GM11168 (cell line): ENCODE data around the gene EXOSC6.
"Not testable (repeated sequence)": the region's sequence is repeated elsewhere in the genome, so short reads cannot be mapped to it uniquely, and the experiment has no call there.

ENCODE experiments used
- in situ Hi-C: fragments of 300-500 bp; cut with MboI; formaldehyde crosslinking; loops from one replicate; pipeline ENCODE4 v1.12.0; 2022; ENCODE audit warnings: low sequenced_read_pairs; ENCODE audit not compliant: unreplicated experiment

The EXOSC6 gene

DNA sequence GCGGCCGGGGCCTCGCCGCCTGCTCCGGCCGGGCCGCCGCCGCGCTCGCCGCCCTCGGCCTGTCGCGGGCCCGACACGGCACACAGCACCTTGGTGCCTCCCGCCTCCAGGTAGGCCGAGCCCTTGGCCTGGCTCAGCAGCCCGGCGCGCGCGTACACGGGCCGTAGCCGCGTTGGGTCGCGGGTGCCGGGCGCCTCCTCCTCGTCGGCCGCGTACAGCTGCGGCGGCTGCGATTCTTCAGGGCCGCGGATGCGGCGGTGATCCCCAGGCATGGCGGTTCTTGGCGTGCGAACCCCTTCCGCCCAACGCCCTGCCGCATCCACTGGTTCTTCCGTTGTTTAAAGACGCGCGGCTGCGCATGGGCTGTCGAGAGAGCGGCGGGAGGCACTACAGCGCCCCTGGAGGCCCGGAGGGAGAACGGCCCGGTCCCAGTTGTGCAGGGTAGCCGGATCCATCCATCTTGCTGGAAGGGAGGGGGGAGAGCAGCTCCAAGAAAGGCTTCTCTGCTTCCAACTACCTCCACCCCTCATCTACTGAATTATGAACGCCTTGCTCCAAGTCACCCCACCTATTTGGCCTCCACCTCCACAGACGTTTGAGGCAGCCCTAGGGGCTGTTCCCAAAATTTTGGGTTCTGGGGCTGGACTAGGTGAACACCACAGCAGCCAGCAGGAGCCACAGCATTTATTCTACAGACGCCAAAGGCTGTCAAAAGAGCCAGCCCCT lies at the start of gene EXOSC6:
Gene EXOSC6 (minus strand): TSS at position 312 of the 726 bp plus-strand sequence. CDS start 40 bp downstream, at position 272.
- in situ Hi-C loops: no loop called here

DNA sequence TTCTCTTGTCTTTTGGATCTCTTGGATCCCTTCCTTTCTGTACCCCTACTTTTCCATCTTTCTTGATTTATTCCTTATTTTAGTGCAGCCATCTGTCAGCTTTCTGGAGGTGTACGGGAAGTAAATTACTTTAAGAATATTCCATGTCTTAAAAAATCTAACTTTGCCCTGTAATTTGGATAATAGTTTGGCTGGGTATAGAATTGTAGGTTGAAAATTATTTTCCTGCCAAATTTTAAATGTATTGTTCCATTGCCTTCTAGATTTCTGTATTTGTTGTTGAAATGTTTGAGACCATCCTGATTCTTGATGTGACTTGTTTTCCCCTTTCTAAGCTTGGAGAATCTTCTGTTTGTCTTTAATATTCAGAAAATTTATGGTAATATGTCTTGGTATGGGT lies 49.4 kb upstream of the EXOSC6 start:
- in situ Hi-C loops: no loop called here

DNA sequence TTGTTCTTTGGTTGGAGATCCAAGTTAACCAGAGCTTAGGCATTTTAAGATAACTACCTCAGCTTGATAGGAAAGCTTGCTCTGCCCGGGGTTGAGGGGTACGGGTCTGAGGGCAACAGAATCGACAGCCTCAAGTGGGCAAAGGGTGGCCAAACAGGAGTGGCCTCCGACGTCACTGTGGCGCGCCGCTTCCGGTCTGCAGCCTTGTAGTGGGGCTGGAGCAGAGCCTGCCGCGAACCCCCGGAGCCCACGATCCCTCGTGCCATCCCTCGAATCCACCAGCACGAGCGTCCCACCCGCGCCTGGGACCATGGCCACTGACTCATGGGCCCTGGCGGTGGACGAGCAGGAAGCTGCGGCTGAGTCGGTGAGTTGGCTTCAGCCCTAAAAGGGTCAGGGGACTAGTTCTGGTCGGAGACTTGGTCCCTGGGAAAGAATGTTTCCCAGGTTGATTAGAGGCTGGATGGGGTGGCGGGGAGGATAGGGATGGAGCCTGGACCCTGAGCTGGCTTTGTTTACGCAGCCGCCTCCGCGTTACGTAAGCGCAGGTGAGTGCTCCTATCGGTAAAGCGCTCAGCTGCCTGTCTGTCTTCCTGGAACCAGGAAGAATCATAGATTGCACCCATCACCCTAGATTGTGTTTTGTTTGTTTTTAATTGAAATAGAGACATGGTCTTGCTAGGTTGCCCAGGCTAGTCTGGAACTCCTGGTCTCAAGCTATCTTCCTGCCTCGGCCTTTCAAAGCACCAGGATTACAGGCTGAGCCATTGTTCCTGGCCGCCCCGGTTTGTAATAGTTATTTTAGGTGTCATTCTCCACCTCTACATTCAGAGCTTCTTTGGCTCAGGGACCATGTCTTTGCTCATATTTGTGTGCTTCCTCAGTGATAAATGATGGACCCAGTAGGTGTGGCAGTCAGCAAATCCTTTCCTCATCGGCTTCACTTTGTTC lies 47.5 kb upstream of the EXOSC6 start, which contains the start of gene DDX19B:
Gene DDX19B (plus strand): TSS at position 199 of the 951 bp plus-strand sequence. CDS start 112 bp downstream, at position 311.
- in situ Hi-C loops: no loop called here

DNA sequence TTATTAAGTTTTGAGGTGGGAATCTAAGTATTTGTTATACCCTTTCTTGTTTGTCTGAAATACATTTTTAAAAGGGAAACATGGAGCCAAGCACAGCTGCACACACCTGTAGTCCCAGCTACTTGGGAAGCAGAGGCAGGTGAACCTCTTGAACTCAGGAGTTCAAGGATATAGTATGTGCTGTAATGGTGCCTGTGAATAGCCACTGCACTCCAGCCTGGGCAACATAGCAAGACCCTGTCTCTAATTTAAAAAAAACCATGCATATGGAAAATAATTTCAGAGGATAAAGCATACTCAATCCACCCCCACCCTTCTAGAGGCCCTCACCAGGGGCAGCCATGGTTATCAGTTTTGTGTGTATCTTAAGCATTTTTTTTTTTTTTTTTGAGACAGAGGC lies 43.9 kb upstream of the EXOSC6 start:
- in situ Hi-C loops: no loop called here

DNA sequence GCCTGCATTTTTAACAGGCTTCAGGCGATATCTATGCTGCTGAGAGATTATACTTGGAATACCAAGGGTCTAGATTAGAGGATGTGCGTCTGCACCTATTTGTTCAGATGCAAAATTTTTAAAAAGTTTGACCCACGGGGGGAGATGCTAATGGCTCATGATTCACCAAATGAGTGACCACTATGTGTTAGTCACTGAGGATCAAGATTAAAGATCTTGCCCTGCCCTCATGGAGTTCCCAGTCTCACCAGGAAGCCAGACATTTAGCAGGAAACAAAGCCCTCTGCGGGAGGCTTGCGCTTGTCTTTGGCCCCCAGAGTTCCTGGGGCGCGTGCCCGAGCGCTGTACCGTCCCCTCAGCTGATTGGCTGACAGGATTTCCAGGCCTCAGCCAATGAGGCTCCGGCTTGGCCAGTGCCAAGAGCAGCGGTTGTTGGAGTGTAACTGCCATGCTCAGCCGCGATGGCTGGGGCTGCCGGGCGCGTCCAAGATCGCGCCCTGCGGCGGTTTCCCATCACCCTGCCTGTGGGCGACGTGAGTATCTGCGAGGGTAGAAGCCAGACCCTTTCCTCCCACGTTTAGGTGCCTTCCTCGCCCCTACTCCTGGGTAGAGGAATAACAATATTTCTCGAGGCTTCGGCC lies 42.8 kb upstream of the EXOSC6 start:
- in situ Hi-C loops: no loop called here

DNA sequence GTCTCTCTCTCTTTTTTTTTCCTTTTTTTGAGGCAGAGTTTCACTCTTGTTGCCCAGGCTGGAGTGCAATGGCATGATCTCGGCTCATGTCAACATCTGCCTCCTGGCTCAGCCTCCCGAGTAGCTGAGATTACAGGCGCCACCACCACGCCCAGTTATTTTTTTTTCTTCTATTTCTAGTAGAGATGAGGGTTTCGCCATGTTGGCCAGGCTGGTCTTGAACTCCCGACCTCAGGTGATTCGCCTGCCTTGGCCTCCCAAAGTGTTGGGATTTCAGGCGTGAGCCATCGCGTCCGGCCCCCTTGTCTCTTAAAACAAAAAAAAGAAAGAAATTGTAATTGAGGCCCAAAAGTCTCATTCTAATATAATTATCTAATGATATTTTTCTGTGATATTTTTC lies 40.4 kb upstream of the EXOSC6 start:
- in situ Hi-C loops: not testable (repeated sequence)

DNA sequence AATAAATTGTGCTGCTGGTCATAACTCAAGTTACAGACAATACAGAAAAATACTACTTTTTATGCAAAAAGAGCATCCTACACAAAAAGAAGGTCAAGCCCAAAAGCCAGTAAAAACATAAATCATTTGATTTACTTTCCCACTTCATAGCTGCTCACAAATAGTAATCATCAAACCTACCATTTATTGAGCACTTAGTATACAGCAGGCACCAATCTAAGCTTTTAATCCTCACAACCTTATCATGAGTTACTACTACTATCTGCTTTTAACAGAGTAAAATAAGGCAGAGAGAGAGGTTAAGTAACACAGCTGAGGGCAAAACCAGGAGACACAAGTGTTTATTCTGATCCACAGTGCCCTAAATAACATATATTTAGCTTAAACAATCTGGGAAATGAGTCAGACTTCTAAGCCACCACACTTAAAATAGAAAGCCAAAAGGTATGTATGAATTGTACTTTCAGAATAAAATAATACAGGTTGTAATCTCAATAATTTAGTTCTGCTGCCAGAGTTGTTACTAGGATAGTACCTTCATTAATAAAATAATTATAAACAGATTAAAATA lies 39.3 kb upstream of the EXOSC6 start:
- in situ Hi-C loops: no loop called here

DNA sequence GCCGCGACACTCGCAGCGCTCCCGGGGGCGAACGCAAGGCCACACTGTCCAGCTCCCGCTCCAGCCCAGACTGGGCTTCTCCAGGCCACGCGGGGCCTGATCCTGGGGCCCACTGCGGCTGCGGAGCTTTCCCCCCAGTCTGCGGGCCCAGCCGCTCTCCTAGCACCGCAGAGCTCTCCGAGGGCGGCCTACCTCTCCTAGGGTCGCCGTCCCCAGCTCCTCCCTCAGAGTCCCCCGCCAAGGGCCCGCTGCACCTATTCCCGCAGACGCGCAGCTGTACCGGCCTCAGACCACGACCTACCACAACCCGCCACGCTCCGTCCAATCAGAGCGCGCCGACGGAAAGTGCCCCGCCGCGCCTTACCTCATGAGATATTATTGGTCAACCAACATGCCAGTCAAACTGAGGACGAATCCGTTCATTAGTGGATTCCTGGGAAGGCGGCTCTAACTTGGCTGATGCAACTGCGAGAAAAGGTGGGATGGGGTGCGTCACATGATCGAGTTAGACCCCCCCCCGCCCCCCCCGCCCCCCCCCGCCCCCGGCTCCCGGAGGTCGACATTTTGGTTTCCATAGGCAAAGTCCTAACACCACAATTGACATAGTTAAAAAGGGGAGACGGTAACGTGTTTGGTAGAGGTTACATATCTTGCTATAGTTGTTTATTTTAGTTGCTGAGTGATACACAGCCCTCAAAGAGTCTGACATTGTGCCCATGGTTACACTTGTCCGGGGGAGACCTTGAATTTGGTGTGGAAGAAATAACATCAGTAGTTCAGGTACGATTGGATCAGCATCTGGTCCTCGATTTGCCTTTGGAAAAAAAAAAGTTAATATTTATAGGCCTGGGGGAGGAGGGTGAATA lies 37.7 kb upstream of the EXOSC6 start, which contains the start of gene AARS1:
Gene AARS1 (minus strand): TSS at position 278 of the 866 bp plus-strand sequence. CDS start 6,743 bp downstream, outside the sequence.
- in situ Hi-C loops: no loop called here

DNA sequence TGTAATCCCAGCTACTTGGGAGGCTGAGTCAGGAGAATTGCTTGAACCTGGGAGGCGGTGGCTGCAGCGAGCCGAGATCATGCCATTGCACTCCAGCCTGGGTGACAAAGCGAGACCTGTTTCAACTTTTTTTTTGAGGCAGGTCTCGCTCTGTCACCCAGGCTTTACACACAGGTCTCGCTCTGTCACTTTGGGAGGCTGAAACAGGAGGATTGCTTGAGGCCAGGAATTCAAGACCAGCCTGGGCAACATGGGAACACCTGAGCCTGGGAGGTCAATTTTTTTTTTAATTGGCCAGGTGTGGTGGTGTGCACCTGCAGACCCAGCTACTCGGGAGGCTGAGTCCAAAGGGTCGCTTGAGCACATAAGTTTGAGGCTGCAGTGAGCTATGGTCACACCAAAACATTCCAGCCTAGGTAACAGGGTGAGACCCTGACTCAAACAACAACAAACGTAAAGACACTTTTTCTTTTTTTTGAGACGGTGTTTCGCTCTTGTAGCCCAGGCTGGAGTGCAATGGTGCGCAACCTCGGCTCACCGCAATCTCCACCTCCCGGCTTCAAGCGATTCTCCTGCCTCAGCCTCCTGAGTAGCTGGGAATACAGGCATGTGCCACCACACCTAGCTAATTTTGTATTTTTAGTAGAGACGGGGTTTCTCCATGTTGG lies 35.7 kb upstream of the EXOSC6 start:
- in situ Hi-C loops: not testable (repeated sequence)

DNA sequence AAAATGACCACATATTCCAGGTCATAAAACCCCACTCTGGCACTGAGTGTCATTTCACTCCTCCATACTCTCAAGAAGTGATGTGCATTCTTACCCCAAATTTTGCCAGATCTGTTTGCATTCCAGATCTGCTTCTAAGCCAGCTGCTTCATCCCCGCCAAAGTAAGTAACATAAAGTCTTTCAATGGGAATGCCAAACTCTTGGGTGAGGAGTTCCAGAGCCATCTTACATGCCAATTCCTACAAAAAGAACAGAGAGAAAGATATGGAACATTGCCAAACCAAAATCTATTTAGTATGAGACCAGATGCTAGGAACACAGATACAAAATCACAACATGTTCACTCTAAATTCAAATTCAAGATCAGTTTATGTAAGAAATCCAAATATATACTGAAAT lies 24.7 kb upstream of the EXOSC6 start:
- in situ Hi-C loops: no loop called here

DNA sequence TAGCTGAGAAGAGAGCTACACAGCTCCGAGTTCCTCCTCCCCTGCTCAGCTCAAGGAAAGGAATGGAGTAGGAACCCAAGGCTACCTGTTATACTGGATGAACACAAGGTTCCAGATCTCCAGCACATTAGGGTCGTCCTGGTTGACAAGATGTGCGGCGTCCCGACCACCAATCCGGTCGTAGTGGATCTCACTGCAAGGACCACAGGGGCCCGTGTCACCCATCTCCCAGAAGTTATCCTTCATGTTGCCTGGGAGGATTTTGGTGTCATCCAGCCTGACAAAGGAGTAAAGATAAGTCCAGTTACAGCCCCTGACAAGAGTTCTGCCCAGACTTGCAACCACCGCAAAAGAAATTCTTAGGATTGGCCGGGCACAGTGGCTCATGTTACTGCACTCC lies 20.0 kb upstream of the EXOSC6 start:
- in situ Hi-C loops: no loop called here

DNA sequence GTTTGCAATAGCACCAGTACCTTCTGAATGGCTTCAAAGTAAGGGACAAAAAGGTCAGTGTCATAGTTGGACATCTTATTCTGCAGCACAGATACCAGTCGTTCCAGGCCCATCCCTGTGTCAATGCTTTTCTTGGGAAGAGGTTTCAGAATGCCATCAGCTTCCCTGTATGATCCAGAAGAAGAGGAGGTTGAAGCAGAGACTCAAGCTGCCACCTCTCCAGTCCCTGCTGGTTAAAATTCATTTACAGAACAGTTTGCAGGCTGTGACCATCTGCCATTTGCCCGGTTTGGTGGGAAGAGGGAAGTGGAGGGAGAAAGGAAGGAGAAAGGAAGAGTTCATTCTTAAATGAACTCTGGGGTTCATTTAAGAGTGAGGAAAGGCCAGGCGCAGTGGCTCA lies 18.4 kb upstream of the EXOSC6 start:
- in situ Hi-C loops: no loop called here

DNA sequence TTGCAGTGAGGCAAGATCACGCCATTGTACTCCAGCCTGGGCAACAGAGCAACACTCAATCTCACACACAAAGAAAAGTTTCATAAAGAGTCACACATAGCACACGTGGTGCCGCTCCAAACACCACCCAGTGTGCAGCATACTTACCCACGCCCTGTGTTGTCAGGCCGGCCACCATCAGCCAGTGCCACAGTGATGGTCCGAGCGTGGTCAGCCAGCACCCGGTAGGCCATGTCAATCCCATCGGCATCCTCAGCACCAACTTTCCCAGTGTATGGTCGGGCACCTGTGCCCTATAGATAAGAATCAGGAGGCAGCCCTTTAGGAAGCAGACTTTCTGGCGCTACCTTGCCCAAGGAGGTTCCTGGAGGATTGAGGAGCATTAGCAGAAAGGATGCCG lies 17.7 kb upstream of the EXOSC6 start:
- in situ Hi-C loops: no loop called here

DNA sequence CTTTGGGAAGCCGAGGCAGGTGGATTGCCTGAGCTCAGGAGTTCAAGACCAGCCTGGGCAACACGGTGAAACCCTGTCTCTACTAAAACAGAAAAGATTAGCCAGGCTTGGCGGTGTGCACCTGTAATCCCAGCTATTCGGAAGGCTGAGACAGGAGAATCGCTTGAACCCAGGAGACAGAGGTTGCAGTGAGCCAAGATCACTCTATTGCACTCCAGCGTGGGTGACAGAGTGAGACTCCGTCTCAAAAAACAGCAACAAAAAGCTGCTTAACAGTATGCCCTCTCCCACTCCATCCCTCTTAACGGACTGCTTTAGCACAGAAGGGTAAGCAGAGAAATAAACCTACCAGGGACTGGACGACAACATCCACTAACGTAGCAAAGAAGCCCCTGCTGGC lies 16.2 kb upstream of the EXOSC6 start:
- in situ Hi-C loops: not testable (repeated sequence)

DNA sequence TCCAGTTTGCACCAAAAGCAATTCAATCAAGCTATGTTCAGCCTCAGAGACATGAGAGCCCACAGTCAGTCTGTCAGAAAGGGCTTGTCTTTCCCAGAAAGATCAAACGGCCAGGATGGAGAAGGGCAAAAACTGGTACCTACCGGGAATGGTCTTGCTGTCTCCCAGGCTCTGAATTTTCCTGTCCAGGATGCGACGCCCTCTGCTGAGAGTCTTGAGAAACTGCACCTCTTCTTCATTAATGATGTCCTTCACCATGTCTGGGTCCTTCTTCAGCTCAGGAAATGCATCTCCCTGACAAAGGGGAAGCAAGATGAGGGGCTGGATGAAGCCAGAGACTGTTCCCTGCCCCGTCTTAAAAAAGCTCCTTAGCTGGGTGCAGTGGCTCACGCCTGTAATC lies 15.8 kb upstream of the EXOSC6 start:
- in situ Hi-C loops: no loop called here

DNA sequence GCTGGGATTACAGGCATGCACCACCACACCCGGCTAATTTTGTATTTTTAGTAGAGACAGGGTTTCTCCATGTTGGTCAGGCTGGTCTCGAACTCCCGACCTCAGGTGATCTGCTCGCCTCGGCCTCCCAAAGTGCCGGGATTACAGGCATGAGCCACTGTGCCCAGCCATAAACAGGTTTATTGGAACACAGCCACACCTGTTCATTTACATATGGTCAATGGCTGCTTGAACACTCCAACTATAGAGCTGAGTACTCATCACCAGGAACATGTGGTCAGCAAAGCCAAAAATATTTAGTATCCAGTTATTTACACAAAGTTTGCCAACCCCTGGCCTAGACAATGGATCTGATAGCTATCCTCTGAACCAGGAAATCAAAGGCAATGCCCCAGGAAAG lies 8.2 kb upstream of the EXOSC6 start:
- in situ Hi-C loops: not testable (repeated sequence)

DNA sequence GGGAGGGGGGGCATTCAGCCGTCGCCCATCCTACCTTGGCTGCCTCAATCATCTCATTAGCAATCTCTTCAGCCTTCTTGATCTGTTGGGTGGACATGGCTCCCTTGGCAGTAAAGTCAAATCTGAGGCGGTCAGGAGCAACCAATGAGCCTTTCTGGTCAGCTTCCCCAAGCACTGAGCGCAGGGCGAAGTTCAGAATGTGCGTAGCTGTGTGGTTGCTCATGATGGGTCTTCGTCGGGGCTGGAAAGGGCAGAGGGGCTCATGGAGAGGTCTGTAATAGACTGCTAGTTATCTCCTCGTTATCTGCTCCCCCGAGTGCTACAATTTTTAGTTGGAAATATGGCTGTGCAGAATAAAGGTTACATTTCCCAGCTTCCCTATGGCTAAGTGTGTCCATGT lies 7.2 kb upstream of the EXOSC6 start:
- in situ Hi-C loops: no loop called here

DNA sequence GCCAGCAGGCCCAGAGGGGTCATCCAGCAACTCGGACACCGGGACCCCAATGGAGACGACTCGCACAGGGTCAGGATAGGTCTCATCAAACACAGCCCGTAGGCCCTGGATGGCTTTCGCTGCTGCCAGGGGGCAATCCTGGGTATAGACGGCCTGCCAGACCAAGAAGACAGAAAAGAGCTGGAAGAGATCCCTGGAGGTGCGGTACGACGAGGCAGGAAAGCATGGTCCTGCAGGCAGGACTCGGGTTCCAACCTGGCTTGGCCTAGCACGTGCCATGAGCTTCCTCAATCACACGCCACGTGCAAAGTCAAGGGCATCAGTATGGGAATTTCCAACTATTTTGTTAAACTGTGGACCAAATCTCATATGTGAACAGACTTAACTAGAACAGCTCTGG lies 6.3 kb upstream of the EXOSC6 start:
- in situ Hi-C loops: no loop called here

DNA sequence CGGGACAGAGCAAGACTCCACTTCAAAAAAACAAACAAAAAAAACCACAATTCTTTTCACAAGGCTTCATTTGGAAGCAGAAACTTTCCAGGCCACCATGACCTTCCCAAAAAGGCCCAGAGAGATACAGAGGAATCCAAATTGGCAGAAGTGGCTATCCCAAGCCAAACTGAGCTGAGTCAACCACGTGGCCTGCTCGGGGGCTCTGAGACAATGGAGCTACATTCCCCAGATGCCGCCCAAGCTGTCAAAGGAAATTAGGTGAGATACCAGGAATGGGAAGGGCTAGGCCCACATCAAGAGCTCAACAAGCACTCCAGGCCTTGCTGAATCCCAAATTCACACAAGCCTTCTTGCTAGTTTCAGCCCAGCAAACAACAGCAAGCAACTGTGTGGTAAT lies 5.7 kb upstream of the EXOSC6 start:
- in situ Hi-C loops: no loop called here
